Aorta (tissue), 5 donors: ENCODE measurements around the gene MARK3. TPM values are rescaled to one million over a fixed set of nuclear protein-coding genes. Genes with fewer than 3 reads are reported as not detected.

Experiments used
- ATAC-seq: fragments of 200-7000 bp; cut with Tn5 transposase; one replicate; pipeline ENCODE4 v1.9.1; 2022; ENCODE audit warnings: moderate library complexity; ENCODE audit not compliant: low FRiP score
- DNase-seq, 2 donors: peaks; one replicate each; pipeline ENCODE4 v3.0.0-alpha.2; 2020
- H3K27ac ChIP-seq, 2 donors: one replicate each; pipeline ENCODE4 v1.5.1; 2013; ENCODE audit warnings: low read length in 2 of 2, mild to moderate bottlenecking in 2 of 2, moderate library complexity in 2 of 2, control low read depth in 1 of 2, inconsistent platforms in 1 of 2, low read depth in 1 of 2
- H3K27me3 ChIP-seq, 2 donors: one replicate each; pipeline ENCODE4 v1.6.1; 2013; ENCODE audit warnings: control low read depth in 1 of 2, low read length in 1 of 2, mild to moderate bottlenecking in 1 of 2, moderate library complexity in 1 of 2; ENCODE audit not compliant: insufficient read depth in 2 of 2, control insufficient read depth in 1 of 2
- H3K36me3 ChIP-seq, 2 donors: one replicate each; pipeline ENCODE4 v1.6.1; 2013; ENCODE audit warnings: control low read depth in 1 of 2, low read length in 1 of 2, mild to moderate bottlenecking in 1 of 2; ENCODE audit not compliant: insufficient read depth in 2 of 2, control insufficient read depth in 1 of 2
- H3K4me1 ChIP-seq, 2 donors: one replicate each; pipeline ENCODE4 v1.6.1; 2013; ENCODE audit warnings: low read length in 2 of 2, control low read depth in 1 of 2, mild to moderate bottlenecking in 1 of 2, moderate library complexity in 1 of 2; ENCODE audit not compliant: insufficient read depth in 2 of 2, control insufficient read depth in 1 of 2
- H3K4me3 ChIP-seq, 2 donors: one replicate each; pipeline ENCODE4 v1.5.1; 2013; ENCODE audit warnings: low read length in 2 of 2, control low read depth in 1 of 2, mild to moderate bottlenecking in 1 of 2
- H3K9me3 ChIP-seq: one replicate; pipeline ENCODE4 v1.6.1; 2013; ENCODE audit warnings: mild to moderate bottlenecking, low read length; ENCODE audit not compliant: control insufficient read depth
- WGBS, 2 donors: extraction: QIAGEN DNeasy Blood & Tissue Kit; methylation state at CpG; one replicate each; pipeline ENCODE4 v1.1.7; 2013; 5-methylcytosine and 5-hydroxymethylcytosine counted together
- intact Hi-C, 2 donors: fragments of 100-400 bp; cut with DNase I; formaldehyde crosslinking; loops; one replicate each; pipeline versions ENCODE4 v1.14.2 to v1.15.0; 2022
- polyA plus RNA-seq, 2 donors: library from polyadenylated mRNA; stranded (reverse); fragments of 200-250 nt; gene quantifications; one replicate each; pipeline ENCODE4 v1.2.3, GENCODE V29; 2013
- total RNA-seq, 2 donors: library from RNA; stranded (reverse); fragmentation: NEBNext Ultra II Directional; extraction: Animal tissue kit (Norgen Biotek cat#: 25700); gene quantifications; one replicate each; pipeline ENCODE4 v1.2.1, GENCODE V29; 2021
- donor health status: healthy with polysubstance abuse.
- donor health status: Bipolar disorder and iron deficiency.
- donor health status: DM: no; HTN: no; CAD: no.
- donor health status: DM: no; HTN: no; CAD: no.
- donor health status: DM: yes; HTN: yes; CAD: no.

The MARK3 gene
- total and polyA plus RNA-seq, 4 donors, result 21.7 to 121 (median 86.0) TPM

GRCh38 chr14:103538291-103539055, 153.3 kb downstream of the MARK3 start:
- Histone ChIP-seq H3K36me3 (no peaks in the 10 kb centered on the region), H3K27ac (peak overlapping the region in 1 of 2 donors; percentile 28), H3K4me3 (no peak overlapping the region), H3K4me1 (no peaks in the 10 kb centered on the region), H3K9me3 (no peaks in the 10 kb centered on the region), H3K27me3 (no peaks in the 10 kb centered on the region)
- no peak for ATAC-seq
- 23 to 32% methylated on average over 23 to 30 of the region's 30 CpGs for WGBS, 2 donors
- intact Hi-C loops, result no loop called here
- DNase-seq, result peak in 1 of 2 donors; percentile 58

DNA sequence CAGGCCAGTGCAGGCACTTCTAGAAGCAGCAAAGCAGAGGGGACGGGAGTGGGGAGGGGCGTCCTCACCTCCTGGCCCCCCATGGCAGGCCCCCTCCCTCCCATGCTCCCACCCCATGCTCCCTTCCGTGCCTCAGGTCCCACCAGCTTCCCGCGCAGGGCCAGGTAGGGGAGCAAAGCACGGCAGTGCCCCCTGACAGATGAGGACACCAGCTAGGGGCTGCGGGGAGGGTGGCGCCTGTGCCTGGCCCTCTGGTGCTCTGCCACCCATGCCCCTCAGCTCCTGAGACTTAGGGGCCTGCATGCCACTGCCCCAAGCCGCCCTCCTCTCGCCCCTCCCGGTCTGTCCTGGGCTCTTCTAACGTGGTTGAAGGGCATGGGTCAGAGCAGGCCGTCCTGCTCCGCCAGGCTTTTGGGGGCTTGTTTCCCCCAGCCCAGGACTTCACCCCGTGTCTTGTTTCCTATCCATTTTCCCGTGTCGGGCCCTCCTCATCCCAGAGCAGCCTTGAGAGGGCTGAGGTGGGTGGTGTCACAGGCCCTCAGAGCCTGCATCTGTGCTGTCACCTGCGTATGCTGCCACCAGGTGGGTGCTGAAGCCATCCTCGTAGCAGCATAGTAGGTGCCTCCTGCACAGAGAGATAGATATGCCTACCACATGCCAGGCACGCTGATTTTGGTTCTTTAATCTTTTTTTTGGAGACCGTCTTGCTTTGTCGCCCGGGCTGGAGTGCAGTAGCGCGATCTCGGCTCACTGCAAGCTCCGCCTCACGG, 154.0 kb downstream of the MARK3 start:
- no peaks in the 10 kb centered on the region for H3K27me3 ChIP-seq
- H3K27ac ChIP-seq, result peak overlapping the region in 1 of 2 donors; percentile 28
- intact Hi-C loops, result no loop called here
- no peaks in the 10 kb centered on the region for H3K4me1 ChIP-seq
- DNase-seq (peak in 1 of 2 donors; percentile 45), ATAC-seq (no peak)
- H3K9me3 ChIP-seq, result no peaks in the 10 kb centered on the region
- no peak overlapping the region for H3K4me3 ChIP-seq
- H3K36me3 ChIP-seq, result no peaks in the 10 kb centered on the region
- 78 to 81% methylated on average over 26 to 28 of the region's 28 CpGs for WGBS, 2 donors

DNA sequence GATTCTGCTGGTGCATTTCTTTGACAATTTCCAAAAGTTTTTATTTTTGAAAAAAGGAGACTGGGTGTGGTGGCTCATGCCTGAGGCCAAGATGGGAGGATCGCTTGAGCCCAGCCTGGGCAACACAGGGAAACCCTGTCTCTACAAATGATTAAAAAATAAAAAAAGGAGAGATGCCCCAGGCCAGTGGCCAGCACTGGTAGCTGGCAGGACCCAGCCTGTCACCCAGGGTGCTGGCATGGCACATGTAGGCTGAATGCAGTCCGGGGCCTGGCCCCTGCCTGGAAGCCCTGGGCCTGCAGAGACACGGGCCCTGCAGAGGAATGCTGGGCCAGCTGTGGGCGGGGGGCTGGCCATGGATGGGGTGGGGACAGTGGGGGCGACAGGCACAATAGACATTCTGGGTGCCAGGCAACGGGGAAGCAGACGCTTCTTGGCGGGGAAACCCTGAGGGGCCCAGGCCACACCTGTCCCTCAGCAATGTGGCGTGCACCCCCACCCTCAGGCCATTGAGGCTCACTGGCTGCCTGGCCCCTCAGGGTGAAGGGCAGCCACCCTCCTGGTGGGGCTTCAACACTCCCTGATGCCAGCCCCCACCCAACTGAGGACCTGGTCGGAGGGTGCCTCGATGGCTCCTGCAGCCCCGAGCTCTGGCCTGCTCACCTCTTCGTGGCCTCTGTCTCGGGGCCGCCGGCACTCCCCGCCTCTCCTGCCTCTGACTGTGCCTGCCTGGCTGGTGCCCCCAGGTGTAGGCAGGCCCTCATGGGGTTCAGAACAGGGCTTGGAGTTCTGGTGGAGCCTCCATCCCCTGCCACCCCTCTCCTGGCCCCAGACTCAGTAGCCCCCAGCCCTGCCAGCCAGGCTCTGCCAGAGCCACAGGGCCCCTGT, 155.8 kb downstream of the MARK3 start:
- intact Hi-C loops, result no loop called here
- no peak for ATAC-seq
- H3K27me3 ChIP-seq, result no peaks in the 10 kb centered on the region
- H3K4me1 ChIP-seq, result no peaks in the 10 kb centered on the region
- no peak for DNase-seq
- H3K36me3 ChIP-seq, result no peaks in the 10 kb centered on the region
- H3K27ac ChIP-seq, result peak overlapping the region; percentile 3 to 33
- no peak overlapping the region for H3K4me3 ChIP-seq
- no peaks in the 10 kb centered on the region for H3K9me3 ChIP-seq
- 48 to 53% methylated on average over 17 of the region's 17 CpGs for WGBS, 2 donors

- Histone ChIP-seq H3K27ac (peak overlapping the region; percentile 3 to 45), H3K4me3 (no peak overlapping the region), H3K27me3 (no peaks in the 10 kb centered on the region), H3K4me1 (no peaks in the 10 kb centered on the region), H3K9me3 (no peaks in the 10 kb centered on the region), H3K36me3 (no peaks in the 10 kb centered on the region)
- DNase-seq (peak in 1 of 2 donors; percentile 53), ATAC-seq (no peak)
- intact Hi-C loops, result no loop called here
- 56 to 63% methylated on average over 28 to 33 of the region's 33 CpGs for WGBS, 2 donors
Observed at GRCh38 chr14:103541709-103542604, 156.7 kb downstream of the MARK3 start.

DNA sequence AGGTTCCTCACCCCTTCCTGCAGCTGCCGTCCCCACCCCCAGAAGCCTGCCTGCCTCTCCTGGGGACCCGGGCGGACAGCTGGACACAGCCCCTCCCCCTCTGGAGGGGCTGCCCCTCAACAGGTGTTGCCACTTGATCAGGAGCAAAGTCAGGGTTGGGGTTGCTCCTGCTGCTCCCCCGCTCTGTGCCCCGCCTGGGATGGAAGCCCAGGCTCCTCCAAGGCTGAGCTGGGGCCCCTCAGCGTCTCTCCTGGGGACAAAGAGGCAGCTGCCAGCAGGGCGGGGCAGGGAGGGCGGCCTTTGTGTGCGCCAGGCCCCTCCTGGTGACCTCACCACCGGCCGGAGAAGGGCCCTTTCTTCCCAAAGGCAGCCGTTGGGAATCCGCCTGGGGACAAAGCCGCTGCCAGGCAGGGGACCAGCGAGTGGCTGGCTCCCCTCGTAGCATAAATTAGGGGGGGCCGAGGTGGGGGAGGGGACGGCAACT, 157.4 kb downstream of the MARK3 start:
- WGBS, 2 donors, result 2 to 6% methylated on average over 17 to 18 of the region's 18 CpGs
- H3K36me3 ChIP-seq, result no peaks in the 10 kb centered on the region
- intact Hi-C loops, result no loop called here
- H3K27me3 ChIP-seq, result no peaks in the 10 kb centered on the region
- peak overlapping the region in 1 of 2 donors; percentile 22 for H3K27ac ChIP-seq
- ATAC-seq (peak; percentile 33), DNase-seq (peak; percentile 80 to 92)
- H3K9me3 ChIP-seq, result no peaks in the 10 kb centered on the region
- H3K4me1 ChIP-seq, result no peaks in the 10 kb centered on the region
- no peak overlapping the region for H3K4me3 ChIP-seq

- WGBS, 2 donors, result 71 to 73% methylated on average over 10 of the region's 10 CpGs
- intact Hi-C loops, result no loop called here
- Histone ChIP-seq H3K4me1 (no peaks in the 10 kb centered on the region), H3K4me3 (no peak overlapping the region), H3K9me3 (no peaks in the 10 kb centered on the region), H3K36me3 (no peaks in the 10 kb centered on the region), H3K27me3 (no peaks in the 10 kb centered on the region), H3K27ac (no peak overlapping the region)
- ATAC-seq (no peak), DNase-seq (peak; percentile 50 to 68)
Observed at GRCh38 chr14:103543140-103543539, 157.9 kb downstream of the MARK3 start.

DNA sequence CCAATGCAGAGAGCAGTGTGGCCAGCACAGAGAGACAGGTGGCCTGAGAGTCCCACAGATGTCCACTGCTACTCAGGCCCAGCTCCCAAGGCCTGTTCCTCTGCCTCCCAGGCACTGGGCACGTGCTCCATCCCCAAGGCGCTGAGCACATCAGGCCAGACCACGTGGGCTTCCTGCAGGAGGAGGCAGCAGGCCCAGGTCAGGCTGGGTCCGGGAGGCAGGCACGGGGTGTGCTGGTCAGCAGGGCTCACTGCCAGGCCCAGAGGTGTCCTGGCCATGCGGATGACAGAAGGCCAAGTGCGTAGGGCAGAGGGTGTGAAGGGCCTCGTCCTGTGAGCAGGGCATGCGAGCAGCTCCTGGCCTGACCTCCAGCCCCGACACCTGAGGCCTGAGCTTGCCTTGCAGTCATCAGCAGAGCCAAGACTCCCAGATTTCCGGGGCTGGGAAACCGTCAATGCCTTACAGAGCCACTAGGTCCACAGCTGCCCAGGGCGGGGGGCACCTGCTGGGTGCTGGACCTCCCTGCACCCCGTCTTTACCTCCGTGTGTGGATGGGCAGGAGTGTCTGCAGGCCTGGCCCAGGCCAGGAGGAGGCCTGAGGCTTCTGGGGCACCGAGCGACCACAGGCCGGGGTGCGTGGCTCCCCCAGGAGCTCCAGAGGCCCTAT, 158.6 kb downstream of the MARK3 start:
- no peaks in the 10 kb centered on the region for H3K9me3 ChIP-seq
- no peaks in the 10 kb centered on the region for H3K27me3 ChIP-seq
- intact Hi-C loops, result no loop called here
- H3K4me3 ChIP-seq, result no peak overlapping the region
- ATAC-seq (no peak), DNase-seq (peak; percentile 55 to 67)
- no peak overlapping the region for H3K27ac ChIP-seq
- 56% methylated on average over 19 of the region's 19 CpGs for WGBS, 2 donors
- H3K36me3 ChIP-seq, result no peaks in the 10 kb centered on the region
- H3K4me1 ChIP-seq, result no peaks in the 10 kb centered on the region
